Measurements from ENCODE around the gene TRIP13.
"Not testable (repeated sequence)": the region's sequence is repeated elsewhere in the genome, so short reads cannot be mapped to it uniquely, and the experiment has no call there.

Gene TRIP13

DNA sequence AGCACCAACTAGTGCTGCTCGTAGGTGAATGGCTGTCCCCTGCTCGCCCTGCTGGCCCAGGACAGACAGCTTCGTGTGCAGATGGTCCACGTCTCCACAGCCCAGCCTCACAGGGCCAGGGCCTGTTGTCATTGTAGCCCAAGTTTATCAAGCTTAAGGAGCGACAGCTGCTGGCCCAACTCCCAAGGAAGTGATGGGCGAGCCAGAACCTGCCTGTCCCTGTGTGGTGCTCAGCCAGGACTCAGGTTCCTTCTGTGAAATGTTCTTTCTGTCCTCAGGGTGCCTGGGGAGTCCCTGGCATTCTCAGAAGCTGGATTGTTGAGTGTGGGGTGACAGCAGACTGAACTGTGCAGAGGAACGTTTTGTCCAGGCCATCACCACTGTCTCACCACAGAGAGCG lies 16.4 kb downstream of the TRIP13 start:
- H3K4me3 ChIP-seq (ENCODE audit: low read depth, low read length), result no peak overlapping the region
- TF ChIP-seq, protein P1, sequence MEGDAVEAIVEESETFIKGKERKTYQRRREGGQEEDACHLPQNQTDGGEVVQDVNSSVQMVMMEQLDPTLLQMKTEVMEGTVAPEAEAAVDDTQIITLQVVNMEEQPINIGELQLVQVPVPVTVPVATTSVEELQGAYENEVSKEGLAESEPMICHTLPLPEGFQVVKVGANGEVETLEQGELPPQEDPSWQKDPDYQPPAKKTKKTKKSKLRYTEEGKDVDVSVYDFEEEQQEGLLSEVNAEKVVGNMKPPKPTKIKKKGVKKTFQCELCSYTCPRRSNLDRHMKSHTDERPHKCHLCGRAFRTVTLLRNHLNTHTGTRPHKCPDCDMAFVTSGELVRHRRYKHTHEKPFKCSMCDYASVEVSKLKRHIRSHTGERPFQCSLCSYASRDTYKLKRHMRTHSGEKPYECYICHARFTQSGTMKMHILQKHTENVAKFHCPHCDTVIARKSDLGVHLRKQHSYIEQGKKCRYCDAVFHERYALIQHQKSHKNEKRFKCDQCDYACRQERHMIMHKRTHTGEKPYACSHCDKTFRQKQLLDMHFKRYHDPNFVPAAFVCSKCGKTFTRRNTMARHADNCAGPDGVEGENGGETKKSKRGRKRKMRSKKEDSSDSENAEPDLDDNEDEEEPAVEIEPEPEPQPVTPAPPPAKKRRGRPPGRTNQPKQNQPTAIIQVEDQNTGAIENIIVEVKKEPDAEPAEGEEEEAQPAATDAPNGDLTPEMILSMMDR (IDR thresholded peaks at IDR 0.05; ENCODE audit: low read depth, low read length), result no peak

DNA sequence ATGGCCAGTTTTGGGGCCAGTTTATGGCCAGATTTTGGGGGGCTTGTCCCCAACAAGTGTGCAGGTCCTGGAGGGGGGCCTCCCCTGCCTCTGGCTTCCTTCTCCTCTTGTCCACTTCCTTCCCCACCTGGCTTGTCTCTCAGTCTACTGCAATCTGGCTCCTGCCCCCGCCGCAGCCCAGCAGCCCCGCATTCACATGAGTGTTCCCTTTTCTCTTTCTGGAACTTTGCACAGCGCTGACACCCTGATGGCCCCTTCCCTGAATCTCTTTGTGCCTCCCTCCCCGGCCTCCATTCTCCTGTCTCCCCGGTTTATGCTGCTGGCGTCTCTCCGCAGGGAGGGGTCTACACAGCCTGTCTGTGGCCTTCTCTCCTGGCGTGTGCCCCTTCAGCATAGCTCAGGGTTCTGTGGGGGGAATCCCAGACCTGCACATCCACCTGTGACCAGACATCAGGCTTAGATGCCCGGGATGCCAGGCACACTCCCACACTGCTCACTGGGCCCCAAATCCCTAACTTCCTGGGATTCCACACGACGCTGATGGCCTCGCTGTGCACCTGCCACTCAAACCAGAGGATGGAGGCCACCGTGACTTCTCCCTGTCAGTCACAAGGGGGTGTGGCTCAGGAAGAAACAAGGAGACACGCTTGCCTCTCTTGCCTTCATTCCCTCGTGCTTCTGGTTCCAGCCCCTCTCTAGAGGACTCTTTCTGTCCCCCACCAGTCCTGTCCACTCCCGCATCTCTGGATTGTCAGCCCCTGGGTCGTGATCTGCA lies 17.5 kb downstream of the TRIP13 start:
- TF ChIP-seq, protein P1 (IDR thresholded peaks at IDR 0.05; ENCODE audit: low read depth, low read length), result no peak
- no peak overlapping the region for H3K4me3 ChIP-seq (ENCODE audit: low read depth, low read length)

DNA sequence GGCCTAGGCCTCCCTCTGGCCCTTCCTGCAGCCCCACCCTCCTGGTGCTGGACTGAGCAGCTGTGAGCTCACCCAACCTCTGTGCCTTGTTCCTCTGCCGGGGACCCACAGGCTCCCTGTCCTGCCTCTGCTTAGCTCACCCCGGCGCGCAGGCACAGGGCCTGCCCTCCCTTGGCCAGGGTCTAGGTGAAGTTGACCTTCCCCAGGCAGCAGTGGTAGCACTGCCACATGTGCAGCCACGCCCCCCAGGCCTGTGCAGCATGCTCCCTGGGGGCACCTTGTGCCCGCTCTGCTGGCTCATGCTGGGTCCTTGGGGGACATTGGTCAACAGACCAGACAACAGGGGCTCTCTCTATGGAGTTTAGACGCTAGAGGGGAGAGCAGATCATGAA lies 18.1 kb downstream of the TRIP13 start:
- H3K4me3 ChIP-seq (ENCODE audit: low read depth, low read length), result no peak overlapping the region

DNA sequence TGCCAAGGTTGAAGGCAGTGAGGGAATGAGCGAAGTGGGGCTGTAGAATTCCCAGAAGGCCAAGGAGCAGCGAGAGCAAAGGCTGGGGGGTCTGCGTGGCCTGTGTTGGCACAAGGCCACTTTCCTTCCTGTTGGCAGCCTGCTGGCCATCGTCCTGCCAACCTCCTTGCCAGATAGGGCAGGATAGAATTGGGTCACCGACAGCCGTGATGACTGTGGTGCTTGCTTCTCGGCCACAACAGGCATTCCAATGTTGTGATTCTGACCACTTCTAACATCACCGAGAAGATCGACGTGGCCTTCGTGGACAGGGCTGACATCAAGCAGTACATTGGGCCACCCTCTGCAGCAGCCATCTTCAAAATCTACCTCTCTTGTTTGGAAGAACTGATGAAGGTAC lies 18.9 kb downstream of the TRIP13 start:
- TF ChIP-seq, protein P1 (IDR thresholded peaks at IDR 0.05; ENCODE audit: low read depth, low read length), result no peak
- H3K4me3 ChIP-seq (ENCODE audit: low read depth, low read length), result no peak overlapping the region

More for the DNA sequence above, 18.1 kb downstream of the TRIP13 start:
- TF ChIP-seq, protein P1 (IDR thresholded peaks at IDR 0.05; ENCODE audit: low read depth, low read length), result no peak

DNA sequence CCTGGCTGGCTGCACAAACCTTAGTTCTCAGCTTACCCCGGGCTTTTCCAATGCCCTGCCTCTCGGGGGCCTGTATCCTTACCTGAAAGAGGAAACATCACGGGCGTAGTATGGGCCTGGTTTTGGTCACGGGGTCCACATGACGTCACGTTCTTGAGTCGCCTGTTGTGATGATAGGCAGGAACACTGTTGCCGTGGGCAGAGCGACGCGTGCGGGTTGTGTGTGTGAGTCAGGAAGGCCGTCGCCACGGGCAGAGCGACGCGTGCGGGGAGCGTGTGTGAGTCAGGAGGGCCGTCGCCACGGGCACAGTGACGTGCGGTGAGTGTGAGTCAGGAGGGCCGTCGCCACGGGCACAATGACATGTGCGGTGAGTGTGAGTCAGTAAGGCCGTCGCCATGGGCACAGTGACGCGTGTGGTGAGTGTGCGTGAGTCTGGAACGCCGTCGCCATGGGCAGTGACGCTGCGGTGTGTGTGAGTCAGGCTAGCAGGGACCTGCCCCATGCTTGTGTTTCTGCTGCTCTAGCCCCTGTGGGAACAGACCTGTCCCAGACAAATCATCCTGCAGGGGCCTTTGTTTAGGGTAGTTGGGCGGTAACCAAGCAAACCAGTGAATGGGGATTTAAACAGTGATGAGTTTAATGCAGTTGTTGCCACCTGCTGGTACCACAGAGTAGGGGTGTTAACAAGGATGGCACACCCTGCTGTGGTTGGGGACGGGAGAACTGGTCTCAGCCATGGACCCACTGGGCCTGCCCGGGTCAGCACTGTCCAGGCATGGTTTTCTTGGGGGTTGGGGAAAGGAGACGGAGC lies 19.8 kb downstream of the TRIP13 start:
- TF ChIP-seq, protein P1 (IDR thresholded peaks at IDR 0.05; ENCODE audit: low read depth, low read length), result no peak
- H3K4me3 ChIP-seq (ENCODE audit: low read depth, low read length), result no peak overlapping the region

DNA sequence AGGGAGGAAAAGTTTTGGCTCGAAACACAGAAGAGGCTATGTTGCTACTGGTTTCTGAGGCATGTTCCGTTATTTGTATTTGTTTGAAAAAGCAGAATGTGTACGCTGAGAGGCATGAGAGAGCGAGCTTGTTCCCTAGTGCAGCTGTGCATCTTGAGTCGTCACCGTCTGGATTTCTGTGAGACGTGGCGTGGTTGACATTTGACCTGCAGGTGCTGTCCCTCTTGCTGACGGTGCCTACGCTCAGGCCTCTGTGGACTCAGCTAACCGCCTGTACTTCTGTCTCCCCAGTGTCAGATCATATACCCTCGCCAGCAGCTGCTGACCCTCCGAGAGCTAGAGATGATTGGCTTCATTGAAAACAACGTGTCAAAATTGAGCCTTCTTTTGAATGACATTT lies 21.5 kb downstream of the TRIP13 start:
- no peak overlapping the region for H3K4me3 ChIP-seq (ENCODE audit: low read depth, low read length)
- TF ChIP-seq, protein P1 (IDR thresholded peaks at IDR 0.05; ENCODE audit: low read depth, low read length), result no peak

DNA sequence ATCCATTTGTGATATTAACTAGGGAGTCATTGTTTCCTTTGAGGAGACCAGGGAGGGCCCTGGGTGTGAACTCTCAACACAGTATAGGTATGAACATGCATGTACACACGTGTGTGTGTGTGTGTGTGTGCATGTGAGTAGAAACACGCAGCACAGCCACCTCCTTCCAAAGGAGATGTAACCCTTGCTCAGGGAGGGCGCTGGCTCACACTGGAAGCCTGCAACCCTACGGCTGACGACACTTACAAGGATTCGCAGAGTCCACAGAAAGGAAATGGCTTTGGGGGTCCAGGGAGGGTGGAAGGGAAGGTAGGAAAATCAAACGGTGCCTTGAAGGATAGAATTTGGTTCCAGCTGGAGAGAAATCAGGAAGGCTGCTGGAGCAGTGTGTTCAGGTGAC lies 21.9 kb downstream of the TRIP13 start:
- TF ChIP-seq, protein P1 (IDR thresholded peaks at IDR 0.05; ENCODE audit: low read depth, low read length), result no peak
- no peak overlapping the region for H3K4me3 ChIP-seq (ENCODE audit: low read depth, low read length)

DNA sequence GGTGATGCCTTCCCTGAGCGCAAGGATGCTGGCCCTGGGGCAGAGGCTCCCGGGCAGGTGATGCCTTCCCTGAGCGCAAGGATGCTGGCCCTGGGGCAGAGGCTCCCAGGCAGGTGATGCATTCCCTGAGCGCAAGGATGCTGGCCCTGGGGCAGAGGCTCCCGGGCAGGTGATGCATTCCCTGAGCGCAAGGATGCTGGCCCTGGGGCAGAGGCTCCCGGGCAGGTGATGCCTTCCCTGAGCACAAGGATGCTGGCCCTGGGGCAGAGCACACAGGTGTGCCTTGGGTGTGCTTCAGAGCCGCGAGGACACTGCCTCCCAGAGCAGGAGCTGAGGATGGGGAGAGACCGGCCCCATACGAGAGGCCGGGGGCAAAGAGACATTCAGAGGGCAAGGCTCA lies 22.7 kb downstream of the TRIP13 start:
- not testable (repeated sequence) for H3K4me3 ChIP-seq (ENCODE audit: low read depth, low read length)

Measured in WI38 (cell line).